ENCODE measurements around the gene CCDC57.

CCDC57 gene

DNA sequence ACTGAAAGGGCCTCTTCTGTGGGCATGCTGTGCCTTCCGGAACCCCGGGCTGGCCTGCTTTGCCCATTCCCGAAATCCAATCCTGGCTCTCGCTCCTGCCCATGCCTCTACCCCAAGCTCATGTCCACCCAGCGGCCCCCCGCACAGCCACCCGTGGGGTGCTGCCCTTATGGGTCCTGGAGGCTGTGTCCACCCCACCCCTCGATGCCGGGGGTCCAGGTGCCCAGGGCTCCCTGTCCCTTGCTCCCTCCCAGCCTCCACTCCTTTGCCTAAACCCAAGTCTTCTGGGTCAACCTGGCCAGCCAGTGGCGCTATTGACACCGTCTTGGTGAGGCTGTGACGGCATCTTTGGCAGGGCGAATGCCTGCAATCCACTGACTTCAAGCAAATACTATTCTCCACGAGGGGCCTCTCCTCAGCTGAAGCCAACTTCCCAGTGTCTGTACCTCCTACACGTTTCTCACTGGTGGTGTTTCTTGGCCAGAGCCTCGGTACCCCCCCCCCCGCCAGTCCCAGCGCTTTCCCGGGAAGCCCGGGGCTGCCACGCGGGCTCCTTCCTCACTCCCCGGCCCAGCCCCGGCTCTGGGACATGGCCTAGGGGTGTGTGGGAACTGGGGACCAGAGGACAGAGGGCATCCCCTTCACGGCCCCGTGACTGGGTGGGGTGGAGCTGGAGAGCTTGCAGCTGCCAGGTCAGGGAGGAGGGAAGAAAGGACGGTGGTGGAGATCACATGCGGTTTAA, 134.9 kb downstream of the CCDC57 start:
- DNase-seq, result no peak

DNA sequence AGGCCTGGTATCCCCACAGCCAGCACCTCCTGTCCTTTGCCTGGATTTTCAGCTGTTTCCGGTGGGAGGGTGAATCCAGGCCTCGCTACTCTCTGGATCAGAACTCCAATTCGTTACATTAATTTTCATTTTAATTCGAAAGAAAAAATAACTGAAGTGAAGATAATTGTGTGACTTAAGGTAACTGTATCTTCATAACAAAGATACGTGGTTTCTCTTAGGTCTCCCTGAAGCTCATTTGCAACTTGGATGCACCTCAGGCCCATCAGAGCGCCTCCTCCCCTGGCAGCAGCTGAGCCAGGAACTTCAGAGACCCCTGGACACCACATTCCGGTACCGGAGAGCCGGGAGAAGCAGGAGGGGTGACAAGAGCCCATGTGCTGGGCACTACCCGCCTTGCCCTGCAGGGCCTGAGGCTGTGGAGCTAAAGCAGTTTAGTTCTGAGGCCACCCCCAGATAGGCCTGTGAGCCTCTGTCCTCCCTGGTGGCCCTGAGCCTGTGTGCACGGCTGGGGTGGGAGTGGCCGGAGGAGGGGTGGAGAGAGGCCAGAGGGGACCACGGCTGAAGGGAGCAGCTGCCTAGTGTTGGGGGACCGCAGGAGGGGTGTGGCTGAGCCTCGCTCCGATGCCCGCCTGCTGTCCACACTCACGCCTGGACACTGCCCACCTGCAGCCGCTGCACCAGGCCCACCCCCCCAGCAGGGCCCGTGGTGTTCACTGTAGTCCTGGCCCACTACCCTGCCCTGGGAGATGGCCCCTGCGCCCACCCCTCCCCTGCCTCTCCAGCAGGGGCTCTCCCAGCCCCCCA, 135.7 kb downstream of the CCDC57 start:
- DNase-seq, result no peak

DNA sequence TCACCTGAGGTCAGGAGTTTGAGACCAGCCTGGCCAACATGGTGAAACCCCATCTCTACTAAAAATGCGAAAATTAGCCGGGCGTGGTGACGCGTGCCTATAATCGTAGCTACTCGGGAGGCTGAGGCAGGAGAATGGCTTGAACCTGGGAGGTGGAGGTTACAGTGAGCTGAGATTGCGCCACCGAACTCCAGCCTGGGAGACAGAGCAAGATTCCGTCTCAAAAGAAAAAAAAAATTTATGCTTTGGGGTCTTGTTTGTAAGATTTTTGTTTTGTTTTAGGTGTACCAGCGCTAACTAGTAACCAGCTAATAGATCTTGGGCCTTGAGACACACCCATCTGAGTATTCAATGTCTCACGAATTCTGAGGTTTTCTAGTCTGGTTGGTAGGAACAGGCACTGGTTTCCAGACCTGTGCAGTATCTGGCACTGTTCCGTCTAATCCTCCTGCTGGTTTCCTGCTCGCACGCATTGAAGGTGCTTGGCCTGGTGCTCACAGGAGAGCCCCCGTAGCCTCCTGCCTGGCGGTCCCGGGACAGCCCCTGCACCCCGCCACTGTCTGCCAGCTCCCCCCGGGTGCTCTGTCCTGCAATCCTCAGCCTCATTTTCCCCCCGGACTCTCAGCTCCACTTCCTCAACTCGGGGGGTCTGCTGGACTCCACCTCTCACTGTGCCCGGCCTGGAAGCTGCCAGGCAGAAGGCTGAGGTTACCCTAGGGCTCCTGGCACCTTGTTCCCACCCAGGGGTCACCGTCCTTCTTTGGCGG, 136.4 kb downstream of the CCDC57 start:
- no peak for DNase-seq

- DNase-seq, result no peak
Measured at GRCh38 chr17:82073446-82073845, 139.2 kb downstream of the CCDC57 start.

- DNase-seq, result no peak
Measured at GRCh38 chr17:82072827-82073226, 139.8 kb downstream of the CCDC57 start.

DNA sequence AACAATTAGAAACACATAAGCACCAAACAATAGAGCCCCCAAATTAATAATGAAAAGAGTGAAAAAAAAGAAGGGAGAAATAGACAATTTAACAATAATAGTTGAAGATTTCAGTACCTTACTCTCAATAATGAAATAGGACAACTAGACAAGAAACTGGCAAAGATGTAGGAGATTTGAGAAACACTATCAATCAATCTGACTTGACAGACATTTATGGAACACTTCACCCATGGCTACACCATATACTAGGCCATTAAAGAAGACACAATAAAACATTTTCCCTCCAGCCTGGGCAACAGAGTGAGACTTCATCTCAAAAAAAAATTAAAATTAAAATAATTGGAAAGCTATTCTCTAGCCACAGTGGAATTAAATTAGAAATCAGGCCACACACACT, 142.0 kb downstream of the CCDC57 start:
- DNase-seq, result no peak

DNA sequence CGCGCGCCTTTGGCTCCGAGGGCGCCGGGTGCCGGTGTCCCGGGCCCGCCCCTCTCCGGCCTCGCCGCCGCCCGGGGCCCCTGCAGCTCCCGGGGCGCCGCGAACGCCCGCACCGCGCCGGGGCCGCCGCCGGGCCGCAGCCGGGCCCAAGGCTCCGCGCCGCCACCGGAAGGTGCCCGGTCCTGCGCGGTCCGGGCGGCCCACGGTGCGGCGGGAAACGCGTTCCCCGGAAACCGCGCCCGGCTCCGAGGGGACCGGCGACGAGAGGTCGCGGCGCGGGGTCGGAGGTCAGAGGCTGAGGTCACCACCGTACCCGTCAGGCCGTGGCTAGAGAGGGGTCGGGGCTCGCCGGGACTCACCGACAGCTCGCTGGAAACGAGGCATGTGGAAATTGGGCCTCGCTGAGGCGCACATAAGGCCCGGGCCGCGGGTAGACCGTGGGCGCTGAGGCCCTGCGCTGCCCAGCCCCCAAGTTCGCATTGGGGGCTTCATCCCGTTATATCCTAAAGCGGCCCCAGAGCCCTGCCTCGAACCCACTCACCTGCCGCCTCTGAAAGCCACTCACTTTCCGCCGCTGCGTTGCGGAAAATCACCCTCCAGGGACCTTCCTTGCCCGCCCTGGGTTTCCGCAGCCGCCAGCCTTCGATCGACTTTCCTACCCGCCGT, 146.9 kb downstream of the CCDC57 start, which contains the start of gene DUS1L:
Gene DUS1L (minus strand): TSS at position 167 of the 666 bp plus-strand sequence. CDS start 745 bp downstream, outside the sequence.
- peak; percentile 74 to 77 for DNase-seq

GRCh38 chr17:82065193-82065637, 147.4 kb downstream of the CCDC57 start:
- no peak for DNase-seq

- DNase-seq, result no peak
Measured at GRCh38 chr17:82064433-82065192, 148.0 kb downstream of the CCDC57 start.

DNA sequence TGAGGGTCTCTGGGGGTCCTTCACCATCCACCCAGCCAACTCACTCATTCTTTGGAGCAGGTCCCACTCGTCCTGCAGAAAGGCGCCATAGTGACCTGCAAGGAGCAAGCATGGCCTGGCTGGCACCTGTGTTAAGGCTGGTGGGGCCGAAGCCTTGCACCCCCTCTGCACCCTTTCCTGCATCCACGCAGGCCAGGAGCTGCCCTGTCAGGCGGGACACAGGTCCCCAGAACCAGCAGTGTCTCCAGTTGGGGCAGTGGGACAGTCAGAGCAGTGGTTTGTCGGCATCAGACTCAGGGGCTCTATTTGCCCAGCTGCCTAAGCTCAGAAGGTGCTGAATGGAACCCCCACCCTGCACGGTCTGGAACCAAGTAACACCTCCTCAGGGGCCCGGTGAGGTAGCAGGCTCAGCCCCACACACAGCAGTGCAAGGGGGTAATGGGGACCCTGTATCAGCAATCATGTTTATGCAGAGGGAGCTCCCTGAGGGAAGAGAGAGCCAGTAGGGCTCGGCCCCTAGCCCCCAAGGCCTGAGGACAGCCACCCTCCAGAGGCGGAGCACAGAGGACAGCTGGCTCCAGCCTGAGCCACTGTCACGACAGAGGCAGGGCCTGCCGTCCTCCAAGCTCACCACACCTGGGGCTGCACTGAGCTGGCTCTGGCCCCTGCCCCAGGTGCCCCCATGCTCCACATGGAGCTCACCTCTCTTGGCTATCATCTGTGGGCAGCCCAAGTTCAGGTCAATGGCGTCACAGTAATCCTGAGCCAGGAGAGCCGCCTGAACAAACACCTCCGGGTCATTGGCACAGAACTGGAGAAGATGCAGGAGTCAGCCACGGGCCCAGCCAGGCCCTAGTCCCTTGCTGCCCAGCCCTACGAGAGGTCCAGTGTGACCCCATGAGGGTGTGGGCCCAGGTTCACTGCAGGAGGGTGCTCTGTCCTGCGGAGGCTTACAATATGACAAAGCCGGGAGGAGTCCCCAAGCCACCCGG, 148.9 kb downstream of the CCDC57 start:
- no peak for DNase-seq

- no peak for DNase-seq
Measured at GRCh38 chr17:82062984-82063368, 149.7 kb downstream of the CCDC57 start.

GRCh38 chr17:82062076-82062983, 150.3 kb downstream of the CCDC57 start:
- no peak for DNase-seq

DNA sequence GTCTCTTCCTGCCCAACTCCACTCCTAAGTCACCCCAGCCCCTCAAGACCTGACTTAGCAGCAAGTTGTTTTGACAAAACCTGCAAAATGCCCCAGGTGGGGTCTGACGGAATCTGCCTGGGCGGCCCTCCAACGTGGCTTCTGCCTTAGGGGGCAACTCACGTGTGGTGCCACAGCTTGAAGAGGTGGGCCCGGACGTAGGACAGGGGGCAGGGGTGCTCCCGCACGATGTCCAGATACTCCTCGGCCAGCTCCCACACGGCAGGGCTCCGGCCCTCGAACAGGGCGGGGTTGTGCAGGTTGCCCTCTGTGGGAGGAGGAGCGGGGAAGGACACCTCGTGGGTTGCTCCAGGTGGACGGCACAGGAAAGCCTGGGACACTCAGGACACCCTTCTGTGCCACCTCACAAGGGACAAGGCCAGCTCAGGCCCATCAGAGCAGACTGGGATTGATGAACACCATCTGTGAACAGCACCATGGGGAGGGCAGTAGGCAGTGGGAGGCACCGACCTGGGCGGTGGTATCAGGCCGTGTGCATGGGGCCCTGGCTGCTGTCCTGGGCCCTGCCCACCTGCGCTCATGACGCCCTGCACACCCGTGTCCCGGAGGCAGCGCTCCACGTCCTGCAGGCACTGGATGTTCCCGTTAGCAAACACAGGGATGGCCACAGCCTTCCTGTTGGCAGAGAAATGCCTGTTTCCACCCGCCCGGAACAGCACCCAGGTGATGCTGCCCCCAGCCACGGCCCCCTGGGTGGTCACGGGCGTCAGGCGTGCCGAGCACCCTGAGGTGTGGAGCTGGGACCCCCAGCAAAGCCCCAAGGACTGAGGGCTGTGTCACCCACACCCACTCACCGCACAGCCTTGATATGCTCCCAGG, 151.4 kb downstream of the CCDC57 start:
- no peak for DNase-seq

DNA sequence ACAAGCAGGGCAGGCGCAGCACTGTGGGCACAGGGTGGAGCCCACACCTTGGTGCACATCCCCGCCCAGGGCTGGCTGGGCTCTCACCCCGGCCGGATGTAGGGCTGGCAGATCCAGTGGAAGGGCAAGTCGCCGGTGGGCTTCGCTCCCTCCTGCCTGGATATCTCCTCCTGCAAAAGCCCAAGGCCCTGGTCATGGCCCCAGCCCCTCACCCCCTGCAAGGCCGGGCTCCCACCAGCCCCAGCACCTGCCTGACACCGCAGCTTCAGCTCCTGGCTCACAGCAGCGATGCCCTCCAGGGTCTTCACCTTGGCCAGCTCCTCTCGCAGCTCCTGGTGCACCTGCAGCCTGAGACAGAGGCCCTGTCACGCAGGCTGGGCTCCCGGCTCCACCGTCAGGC, 152.0 kb downstream of the CCDC57 start:
- no peak for DNase-seq

GRCh38 chr17:82060001-82060380, 152.7 kb downstream of the CCDC57 start:
- DNase-seq, result no peak

- DNase-seq, result no peak
Measured at GRCh38 chr17:82059272-82060000, 153.2 kb downstream of the CCDC57 start.

GRCh38 chr17:82058855-82059249, 153.8 kb downstream of the CCDC57 start:
- no peak for DNase-seq

All from activated CD4-positive, alpha-beta T cell treated with anti-CD3 and anti-CD28 coated beads, Interleukin-2, amount 50 U/mL, for 48 hours (primary cell).